ENCODE data around the gene PLA2G2F.
"Not testable (repeated sequence)": the region's sequence is repeated elsewhere in the genome, so short reads cannot be mapped to it uniquely, and the experiment has no call there.

The PLA2G2F gene

DNA sequence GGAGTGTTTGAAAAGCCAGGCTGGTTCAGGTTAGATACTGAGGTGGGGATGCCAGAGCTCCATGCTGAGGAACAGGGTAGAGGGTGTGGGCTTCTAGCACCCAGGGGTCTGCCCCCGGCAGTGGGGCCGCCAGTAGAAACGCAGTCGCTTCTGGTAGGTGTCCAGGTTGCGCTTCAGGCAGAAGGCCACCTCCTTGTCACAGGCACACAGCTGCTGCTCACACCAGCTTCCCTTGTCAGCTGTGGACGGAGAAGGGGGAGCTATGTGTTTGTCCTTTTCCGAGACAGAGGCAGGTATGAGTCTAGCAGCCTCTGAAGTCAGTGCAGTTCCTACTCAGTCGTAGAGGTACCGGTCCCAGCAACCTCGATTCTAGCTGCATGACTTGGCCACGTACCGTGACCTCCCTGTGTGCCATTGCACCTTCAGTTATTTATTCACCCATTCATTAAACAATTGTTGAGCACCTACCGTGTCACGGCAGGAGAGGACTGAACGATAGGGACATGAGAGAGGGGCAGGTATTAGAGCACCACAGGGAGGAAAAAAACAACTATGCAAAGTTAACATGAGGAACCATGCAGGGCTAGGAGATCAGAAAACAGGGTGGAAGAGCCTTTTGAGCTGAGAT, 25.0 kb upstream of the PLA2G2F start:
- DNase-seq (ENCODE audit: low spot score), result peak; percentile 40

DNA sequence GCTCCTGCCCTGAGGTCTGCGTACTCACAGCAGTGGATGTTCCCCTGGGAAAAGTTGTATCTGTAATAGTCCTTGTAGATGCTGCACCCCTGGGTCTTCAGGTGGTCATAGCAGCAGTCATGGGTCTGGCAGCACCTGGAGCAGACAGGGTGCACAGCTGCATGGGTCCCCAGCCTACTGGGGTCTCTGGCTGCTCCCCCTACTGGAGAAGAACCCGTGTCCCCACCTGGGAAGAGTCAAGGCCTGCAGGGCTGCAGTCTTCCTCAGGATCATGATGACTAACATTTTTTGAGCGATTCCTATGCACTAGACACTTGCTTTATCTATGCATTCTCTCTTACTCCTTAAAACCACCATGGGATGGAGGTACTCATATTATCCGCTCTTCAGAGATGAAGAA, 23.6 kb upstream of the PLA2G2F start:
- peak; percentile 48 for DNase-seq (ENCODE audit: low spot score)

DNA sequence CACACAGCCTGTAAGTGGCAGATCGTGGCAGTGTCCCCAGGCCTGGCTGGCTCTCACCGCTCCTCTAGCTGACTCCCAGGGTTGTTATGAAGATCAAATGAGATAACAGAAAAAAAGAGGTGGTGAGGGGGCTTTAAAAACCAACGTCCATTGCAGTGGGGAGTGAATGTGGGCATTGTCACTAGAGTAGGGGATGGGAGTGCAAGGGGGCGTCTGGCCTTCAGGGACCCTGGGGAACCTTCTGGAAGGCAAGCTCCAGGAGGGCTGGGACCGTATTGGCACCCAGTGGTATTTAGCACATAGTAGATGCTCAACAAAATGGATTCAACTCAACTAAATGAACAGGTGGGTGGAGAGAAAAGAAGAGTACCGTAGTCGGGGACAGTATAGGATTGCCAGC, 23.2 kb upstream of the PLA2G2F start:
- peak; percentile 15 for DNase-seq (ENCODE audit: low spot score)

DNA sequence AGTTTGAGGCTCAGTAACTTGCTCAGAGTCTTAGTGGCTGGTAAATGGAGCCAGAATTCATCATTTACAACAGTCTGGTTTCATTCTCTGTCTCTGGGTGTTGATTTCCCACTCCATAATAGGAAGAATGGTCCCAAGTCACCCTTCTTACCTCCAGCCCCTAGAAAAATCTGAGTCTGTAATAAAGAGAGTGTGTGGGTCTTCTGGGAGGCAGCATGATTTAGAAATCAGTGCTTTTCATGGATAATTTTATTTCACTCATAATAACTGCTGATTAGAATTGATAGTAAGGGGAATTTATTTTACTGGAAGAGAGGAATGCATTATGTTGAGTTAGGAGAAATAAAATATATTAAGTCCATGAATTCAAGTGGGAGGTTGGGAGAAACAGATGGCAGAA, 21.9 kb upstream of the PLA2G2F start:
- DNase-seq (ENCODE audit: low spot score), result no peak

DNA sequence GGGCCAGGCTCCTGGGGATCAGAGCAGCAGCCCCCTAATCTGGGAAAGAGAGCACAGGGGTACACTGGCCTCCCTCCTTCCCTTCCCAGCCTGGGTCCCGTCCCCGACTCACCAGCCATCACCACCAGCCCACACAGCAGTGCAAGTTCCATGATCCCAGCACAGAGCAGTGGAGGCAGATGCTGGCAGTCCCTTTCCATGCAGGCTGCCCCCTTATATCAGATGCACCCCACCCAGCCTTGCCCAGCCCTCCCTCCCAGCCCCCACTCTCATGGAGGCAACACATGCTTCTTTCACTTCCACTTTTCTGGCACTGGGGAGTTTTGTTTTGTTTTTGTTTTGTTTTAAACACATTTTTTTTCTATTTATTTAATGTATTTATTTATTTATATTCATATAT, 19.8 kb upstream of the PLA2G2F start, which contains the start of gene PLA2G2D:
TSS of gene PLA2G2D (minus strand) at position 190 of the 400 bp plus-strand sequence. CDS start at position 152, 38 bp downstream.
- peak; percentile 15 for DNase-seq (ENCODE audit: low spot score)

DNA sequence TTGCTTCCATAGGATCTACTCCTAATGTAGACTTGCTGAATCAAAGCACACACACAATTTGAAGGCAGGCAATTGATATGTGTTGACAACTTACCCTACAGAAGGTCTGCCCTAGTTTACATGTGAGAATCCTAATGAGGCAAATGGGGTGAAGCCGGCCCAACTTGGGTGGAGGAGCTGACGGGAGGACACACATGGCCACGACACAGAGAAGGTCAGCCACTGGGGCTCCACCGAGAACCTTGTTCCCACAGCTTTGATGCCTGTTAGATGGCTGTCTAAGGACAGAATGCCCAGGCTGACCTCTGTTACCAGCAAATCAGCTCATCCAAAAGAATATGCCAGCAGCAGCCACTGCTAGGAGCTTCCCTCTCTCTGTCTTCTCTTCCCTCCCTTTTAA, 18.3 kb upstream of the PLA2G2F start:
- DNase-seq (ENCODE audit: low spot score), result peak; percentile 4

DNA sequence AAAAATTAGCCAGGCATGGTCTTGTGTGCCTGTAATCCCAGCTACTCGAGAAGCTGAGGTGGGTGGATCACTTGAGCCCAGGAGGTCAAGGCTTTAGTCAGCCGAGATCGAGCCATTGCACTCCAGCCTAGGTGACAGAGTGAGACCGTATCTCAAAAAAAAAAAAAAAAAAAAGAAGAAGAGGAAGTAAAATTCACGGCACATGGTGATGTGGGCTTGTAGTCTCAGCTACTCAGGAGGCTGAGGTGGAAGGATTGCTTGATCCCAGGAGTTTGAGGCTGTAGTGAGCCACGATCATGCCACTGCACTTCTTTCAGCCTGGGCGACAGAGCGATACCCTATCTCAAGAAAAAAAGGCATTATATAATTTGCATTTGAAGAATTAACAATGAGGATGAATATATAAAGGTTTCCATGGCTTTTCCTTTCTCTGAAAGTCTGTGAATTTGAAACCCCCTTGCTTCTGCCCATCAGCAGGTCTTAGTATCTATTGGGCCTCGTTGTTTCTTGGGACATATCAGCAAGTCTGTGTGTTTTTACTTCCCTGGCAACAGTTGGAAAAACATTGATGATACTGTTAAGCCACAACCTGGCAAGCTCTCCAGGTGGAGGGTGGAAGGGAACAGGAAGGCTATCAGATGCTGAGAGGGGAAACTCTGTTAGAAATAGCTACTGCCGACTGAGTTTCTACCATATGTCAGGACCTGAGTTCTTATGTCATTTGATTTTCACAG, 15.2 kb upstream of the PLA2G2F start:
- peak; percentile 38 for DNase-seq (ENCODE audit: low spot score)

DNA sequence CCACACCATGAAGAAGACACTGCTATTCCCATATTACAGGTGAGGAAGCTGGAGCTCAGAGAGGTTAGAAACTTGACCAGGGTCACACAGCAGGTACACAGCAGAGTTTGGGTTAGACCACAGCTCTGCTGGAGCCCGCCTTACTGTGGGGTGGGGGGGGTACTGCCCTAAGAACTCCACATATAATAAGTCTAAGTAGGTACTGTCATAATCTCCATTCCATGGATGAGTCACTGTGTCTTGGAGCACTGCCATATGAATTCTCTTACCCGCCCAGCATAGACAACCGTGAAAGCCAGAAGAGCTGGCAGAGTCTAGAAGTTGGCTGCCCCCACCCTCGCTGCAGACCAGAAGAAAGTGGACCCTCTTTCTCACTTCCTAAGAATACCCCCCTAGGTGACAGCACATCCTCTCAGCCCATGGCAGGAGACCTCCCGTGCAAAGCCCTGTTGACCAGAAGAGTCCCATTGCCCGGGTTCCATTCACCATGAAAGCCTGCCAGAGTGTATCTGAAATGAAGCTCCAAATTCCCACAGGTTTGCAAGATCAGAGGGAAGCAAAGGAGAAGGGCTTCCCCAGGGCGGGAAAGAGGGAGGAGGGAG, 14.6 kb upstream of the PLA2G2F start:
- peak; percentile 55 for DNase-seq (ENCODE audit: low spot score)

DNA sequence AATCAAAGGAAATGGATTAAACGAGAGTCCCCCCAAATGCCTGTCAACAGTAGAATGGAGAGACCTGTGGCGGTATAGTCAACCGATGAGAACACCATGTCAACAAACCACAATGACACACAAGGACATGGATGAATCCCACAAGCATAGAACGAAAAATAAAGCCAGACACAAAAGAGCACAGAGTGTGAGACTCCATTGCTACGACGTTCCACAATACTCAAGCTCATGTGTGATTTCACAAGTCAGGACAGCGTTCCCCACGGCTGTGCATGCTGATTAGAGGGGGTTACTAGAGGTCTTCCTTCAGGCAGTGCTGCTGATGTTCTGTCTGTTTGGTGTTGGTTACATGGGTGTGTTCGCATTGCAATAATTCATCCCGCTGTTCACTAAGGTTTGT, 14.0 kb upstream of the PLA2G2F start:
- peak; percentile 9 for DNase-seq (ENCODE audit: low spot score)

DNA sequence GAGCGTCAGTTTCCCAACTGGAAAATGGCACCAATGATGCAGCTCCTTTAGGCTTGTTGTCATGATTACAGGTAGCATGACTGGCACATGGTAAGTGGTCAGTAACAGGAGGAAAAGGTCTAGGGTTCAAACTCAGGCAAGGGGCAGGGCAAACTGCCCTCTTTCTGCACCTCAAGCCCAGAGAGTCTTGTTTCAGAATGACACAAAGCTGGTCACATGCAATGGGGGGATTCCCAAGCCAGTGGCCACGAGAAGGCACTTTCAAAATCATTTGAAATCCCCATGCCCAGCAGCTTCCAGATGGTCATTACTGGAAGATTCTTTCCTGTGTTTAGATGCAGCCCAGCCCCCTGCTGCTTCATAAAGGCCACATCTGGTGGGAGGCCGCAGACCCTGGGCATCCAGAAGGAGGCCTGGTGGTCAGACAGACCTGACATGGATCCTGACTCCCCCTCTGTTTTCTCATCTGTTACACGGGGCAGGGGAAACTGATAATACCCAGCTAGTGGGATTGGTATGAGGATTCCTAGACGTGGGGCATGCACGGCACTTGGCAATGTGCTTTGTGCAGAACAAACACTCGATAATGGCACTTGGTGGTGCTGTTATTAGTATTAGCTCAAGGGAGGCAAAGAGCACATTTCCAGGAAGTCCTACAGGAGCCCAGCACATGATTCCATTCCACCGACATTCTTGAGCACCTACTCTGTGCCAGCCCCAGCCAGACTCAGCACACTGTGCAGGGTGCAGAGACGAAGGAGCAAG, 12.9 kb upstream of the PLA2G2F start:
- peak; percentile 42 for DNase-seq (ENCODE audit: low spot score)

DNA sequence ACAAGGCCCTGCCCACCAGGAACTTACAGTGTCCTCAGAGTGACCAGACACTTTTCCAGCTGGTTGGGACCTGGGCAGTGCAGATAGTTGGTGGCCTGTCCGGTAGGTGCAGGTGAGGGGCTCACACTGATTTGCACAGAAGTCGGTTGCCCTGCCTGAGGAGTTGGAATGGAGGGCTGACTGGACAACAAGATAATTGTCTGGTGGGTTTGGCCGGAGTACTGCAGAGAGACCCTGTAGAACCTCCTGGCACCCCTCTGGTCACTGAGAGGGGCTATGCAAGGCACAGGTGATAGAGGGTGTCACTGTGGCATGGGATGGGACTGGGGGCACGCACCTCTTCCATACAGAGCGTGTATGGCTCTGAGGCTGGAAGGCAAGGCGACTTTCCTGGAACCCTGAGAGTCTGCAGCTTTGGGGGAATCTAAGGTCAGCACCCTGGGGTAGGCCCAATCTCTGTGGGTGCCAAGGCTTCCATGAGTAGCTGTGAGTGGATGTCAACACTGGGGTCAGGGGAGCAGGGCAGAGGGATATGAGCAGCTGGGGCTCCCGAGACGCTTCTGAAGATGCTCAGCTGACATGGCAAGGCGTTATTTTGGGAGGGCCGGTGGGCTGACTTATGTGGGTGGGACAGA, 12.2 kb upstream of the PLA2G2F start:
- DNase-seq (ENCODE audit: low spot score), result peak; percentile 28

DNA sequence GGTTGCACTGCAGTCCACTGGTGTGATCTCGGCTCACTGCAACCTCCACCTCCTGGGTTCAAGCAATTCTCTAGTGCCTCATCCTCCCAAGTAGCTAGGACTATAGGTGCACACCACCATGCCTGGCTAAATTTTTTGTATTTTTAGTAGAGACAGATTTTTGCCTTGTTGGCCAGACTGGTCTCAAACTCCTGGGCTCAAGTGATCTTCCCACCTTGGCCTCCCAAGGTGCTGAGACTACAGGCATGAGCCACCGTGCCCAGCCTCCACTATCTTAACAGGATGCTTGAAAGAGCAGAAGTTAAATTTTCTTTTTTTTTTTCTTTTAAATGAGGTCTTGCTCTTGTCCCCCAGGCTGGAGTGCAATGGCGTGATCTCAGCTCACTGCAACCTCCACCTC, 8.6 kb upstream of the PLA2G2F start:
- DNase-seq (ENCODE audit: low spot score), result not testable (repeated sequence)

DNA sequence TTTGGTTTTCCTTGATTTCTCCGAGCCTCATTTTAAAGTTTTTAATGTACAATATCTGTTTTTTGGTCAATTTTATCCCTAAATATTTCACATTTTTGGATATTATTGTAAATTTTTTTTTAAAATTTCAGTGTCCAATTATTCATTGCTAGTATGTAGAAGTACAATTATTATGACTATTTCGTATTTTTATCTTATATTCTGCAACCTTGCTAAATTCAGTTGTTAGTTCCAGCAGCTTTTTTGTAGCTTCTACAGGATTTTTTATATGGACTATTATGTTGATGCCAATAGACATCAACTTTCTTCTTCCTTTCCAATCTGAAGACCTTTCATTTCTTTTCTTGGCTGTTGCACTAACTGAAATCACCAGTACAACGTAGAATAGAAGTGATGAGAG, 4.1 kb upstream of the PLA2G2F start:
- no peak for DNase-seq (ENCODE audit: low spot score)

DNA sequence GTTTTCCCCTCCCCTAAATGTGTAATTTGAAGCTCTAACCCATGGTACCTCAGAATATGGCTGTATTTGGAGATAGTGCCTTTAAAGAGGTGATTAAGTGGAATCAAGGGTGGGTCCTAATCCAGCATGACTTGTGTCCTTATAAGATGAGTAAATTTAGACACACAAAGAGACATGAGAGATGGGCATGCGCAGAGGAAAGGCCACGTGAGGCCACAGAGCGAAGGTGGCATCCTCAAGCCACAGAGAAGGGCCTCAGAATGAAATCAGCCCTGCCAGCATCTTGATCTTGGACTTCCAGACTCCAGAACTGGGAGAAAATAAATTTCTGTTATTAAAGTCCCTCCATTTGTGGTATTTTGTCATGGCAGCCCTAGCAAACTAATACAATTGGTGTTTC, 2.9 kb upstream of the PLA2G2F start:
- no peak for DNase-seq (ENCODE audit: low spot score)

DNA sequence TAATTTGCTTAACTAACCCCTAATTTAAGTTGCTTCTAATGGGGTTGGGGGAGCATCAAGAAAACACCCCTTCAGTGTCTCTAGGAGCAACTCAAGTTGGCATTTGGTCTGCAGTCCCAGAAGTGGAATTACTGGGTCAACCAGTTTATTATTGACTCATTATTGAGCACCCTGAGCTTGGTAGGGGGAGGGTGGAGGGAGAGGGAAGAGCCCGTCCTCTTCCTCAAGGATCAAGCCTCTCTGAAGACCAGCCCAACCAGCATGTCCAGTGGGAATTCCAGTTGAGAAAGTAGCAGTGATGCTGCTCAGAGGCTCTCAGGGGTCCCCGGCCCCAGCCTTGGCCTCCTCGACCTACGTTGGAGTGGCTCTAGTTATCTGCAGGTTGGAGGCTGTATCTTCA, 2.1 kb upstream of the PLA2G2F start:
- no peak for DNase-seq (ENCODE audit: low spot score)

DNA sequence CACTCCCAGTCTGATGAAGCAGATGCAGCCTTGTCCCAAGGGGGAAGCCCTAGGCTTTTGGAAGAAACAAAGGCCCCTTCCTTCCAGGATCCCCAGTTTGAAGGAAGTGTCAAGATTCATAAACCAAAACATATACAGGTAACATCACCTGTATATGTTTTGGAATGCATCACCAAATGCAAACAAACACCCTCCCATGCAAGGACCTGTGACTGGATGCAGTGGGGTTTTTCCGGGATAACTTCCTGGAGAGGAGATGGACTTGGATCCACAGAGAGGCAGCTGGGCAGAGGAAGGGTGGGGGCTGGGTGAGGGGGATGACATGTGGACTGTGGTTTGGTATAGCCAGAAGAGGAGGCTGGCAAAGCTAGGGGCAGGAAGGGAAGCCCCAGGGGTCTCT, 1.5 kb upstream of the PLA2G2F start:
- no peak for DNase-seq (ENCODE audit: low spot score)

DNA sequence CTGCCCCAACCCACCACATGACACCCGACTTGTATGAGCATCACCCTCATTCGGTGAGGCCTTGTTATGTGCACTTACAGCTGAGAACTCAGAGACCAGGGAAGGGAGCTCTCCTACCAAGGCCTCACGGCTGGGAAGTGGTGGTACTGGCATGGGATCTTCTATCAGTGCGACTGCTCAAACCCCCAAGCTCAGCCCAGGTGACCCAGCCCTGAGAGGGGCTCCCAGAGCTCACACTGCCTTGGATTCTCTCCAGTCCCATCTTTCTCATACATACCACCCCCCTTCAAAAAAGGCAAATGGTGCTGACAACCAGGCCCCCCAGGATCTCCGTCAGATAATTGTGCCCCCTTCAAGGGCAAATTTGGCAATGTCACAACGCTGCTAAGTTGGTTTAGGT, 777 bp upstream of the PLA2G2F start:
- DNase-seq (ENCODE audit: low spot score), result no peak

DNA sequence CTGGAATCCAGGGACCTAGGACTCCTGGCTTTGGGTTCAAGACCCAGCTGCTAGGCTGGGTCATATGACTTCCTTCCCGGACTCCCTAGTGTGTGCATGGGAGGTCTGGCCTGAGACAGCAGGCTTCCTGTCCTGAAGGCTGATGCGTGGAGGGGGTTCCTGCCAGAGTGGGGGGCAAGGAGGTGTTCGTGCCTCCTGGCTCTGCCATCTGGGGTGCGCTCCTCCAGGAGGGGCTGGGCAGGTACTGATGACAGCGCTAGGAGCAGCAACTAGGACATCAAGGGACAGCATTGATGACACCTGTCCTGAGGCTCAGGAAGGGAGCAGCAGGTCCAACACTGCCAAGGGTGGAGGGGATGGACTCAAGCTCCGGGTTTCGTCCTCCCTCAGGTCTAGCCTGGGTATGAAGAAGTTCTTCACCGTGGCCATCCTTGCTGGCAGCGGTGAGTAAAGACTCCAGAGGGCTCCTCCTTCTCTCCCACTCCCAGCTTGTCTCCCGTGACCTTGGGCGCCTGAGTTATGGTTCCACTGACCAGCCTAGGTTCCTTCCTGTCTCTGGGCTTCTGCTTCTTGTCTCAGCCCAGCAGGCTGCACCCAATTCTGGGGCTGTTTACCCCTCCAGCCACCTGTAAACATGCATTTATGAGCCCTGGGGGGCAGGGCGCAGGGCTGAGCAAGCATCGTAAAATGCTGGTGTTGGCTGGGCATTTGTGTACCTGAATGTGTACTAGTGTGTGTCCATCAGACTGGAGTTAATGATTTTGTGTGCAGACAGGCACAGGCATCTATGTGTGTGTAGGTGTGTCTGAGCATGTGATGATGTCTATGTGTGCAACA, 871 bp downstream of the PLA2G2F start:
- no peak for DNase-seq (ENCODE audit: low spot score)

DNA sequence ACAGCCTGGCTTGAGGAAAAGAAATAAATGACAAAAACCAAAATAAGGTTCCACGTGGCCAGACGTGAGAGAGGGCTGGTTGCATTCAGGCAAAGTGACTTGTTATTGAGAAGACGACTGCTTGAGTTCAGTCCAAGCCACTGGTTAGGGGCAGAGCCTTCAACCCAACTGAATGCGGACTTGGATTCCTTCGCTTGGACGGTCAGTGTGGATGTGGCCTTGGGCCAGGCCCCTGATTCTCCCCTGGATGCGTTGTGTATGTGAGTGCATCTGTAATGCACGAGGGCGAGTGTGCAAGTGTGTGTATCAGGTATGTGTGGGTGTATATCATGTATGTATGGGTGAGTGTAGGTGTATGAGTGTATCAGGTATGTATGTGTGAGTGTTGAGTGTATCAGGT, 1.9 kb downstream of the PLA2G2F start:
- DNase-seq (ENCODE audit: low spot score), result no peak

DNA sequence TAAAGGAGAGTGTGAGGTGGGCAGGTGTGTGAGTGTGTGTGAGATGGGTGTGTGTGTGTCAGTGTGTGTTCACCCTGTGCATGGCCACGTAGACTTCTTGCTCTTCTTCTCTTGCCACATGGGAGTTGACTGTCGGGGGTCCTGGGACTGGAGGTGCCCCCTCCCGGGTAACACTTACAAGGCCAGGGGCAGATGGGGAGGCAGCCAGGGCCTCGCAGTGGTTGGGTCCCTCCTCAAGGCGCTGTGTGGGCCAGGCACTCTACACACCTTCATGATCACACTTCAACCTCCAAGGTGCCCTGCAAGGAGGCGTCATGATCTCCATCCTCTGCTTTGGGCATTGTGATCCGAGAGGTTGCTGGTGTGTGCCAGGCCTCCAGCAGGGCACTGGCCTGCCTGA, 2.3 kb downstream of the PLA2G2F start:
- DNase-seq (ENCODE audit: low spot score), result no peak

DNA sequence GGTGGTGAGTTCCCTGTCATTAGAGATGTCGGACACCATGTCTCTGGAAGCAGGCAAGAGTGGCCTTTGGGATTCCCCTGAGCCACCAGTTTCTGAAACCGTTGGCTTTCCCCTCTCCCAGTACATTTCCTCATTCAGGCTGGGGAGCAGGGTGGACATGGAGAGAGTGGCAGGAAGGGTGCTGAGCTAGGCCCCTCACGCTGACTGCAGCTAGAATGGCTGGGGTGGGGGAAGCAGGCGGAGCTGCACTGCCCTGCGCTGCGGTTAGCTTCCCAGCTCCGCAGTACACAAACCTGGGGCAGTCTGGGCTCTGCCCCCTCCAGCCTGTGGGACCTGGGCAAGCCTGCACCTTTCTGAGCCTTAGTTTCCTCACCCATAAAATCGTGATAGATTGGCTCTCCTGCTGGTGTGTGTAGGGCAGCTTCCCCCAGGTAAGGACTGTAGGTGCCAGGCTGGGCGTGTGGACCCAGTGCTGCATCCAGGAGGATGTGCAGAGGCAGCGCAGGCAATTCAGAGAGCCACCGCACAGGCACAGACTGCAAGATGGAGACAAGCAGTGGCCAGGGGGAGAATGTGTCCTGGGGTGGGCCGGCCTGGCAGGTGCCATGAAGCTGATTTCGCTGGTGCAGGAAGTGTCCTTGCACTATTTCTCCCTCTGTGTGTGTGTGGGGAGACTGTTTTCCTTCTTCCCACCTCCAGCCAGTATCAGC, 3.0 kb downstream of the PLA2G2F start:
- no peak for DNase-seq (ENCODE audit: low spot score)
